Measurements from ENCODE around the gene PGPEP1.

GRCh38 chr19:18322318-18322758 is 18.1 kb upstream of the PGPEP1 start:
- TF ChIP-seq, protein P1, sequence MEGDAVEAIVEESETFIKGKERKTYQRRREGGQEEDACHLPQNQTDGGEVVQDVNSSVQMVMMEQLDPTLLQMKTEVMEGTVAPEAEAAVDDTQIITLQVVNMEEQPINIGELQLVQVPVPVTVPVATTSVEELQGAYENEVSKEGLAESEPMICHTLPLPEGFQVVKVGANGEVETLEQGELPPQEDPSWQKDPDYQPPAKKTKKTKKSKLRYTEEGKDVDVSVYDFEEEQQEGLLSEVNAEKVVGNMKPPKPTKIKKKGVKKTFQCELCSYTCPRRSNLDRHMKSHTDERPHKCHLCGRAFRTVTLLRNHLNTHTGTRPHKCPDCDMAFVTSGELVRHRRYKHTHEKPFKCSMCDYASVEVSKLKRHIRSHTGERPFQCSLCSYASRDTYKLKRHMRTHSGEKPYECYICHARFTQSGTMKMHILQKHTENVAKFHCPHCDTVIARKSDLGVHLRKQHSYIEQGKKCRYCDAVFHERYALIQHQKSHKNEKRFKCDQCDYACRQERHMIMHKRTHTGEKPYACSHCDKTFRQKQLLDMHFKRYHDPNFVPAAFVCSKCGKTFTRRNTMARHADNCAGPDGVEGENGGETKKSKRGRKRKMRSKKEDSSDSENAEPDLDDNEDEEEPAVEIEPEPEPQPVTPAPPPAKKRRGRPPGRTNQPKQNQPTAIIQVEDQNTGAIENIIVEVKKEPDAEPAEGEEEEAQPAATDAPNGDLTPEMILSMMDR (IDR thresholded peaks at IDR 0.05) = no peak
- no peak for TF ChIP-seq POLR2A (IDR thresholded peaks at IDR 0.05)

Measured in testis (tissue), 2 donors.